ENCODE measurements around the gene EIF3J.
A peak's percentile ranks its signal among the peaks of the same experiment; 100 is the strongest.
"Not testable (repeated sequence)": the region's sequence is repeated elsewhere in the genome, so short reads cannot be mapped to it uniquely, and the experiment has no call there.

EIF3J gene

DNA sequence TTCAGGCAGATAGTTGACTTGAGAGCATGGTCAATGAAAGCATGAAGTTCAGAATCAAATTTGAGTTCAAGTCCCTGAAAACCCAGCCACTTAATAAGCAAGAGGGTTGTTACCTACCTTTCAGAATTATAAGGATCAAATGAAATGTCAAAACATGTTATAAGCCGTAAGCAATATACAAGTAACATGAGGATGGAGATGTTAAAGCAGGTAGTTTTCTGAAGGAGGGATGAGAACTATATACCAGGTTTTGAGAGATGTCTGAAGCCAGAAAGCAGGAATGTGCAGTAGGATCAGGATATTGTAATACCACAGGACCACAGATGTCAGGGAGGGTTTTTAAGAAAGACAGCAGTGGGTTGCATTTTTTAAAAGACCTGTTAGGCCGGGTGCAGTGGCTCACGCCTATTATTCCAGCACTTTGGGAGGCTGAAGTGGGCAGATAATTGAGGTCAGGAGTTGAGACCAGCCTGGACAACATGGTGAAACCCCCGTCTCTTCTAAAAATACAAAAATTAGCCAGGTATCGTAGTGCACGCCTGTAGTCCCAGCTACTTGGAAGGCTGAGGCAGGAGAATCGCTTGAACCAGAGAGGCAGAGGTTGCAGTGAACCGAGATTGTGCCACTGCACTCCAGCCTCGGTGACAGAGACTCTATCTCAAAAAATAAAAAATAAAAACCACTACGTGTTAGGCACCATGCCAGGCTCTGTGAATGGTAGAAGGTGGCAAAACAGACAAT is 6.9 kb upstream of the EIF3J start:
- H3K4me3 ChIP-seq (replicated peaks in 1 of 2; ENCODE audit: low read depth in 2 of 2, low read length in 2 of 2), result no peak overlapping the region
- DNase-seq (ENCODE audit: low read depth in 2 of 2), result no peak
- no peak for TF ChIP-seq CTCF (IDR thresholded peaks at IDR 0.05; ENCODE audit: low read depth, low read length)

DNA sequence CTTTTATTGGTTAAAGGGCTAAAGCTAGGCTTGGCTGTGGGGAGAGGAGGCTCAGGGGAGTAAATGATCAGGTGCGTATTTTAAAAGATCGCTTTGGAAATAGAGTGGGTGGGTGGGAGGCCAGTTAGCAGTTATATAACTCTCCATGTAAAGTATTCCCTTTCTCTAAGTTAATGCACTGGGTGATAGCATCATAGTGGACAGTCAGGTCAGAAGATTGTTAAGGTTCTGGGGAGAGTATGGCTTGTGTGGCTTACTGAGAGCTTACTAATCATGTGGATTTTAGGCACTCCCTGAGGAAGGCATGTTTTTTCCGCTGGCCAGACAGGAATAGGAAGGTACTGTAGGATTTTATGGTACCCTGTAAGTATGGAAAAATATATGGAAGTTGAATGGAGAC is 6.3 kb upstream of the EIF3J start:
- DNase-seq (ENCODE audit: low read depth in 2 of 2), result no peak
- no peak overlapping the region for H3K4me3 ChIP-seq (replicated peaks in 1 of 2; ENCODE audit: low read depth in 2 of 2, low read length in 2 of 2)
- no peak for TF ChIP-seq CTCF (IDR thresholded peaks at IDR 0.05; ENCODE audit: low read depth, low read length)

DNA sequence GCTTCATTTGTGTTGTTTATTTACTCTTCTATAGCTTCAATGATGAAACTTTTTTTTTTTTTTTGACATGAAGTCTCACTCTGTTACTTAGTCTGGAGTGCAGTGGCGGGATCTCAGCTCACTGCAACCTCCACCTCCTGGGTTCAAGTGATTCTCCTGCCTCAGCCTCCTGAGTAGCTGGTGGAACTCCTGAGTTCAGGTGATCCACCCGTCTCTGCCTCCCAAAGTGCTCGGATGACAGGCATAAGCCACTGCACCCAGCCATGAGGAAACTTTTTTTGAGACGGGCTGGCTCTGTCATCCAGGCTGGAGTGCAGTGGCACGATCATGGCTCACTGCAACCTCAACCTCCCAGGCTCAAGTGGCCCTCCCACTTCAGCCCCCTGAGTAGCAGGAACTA is 4.7 kb upstream of the EIF3J start:
- not testable (repeated sequence) for H3K4me3 ChIP-seq (replicated peaks in 1 of 2; ENCODE audit: low read depth in 2 of 2, low read length in 2 of 2)

GRCh38 chr15:44532689-44533088 is 4.3 kb upstream of the EIF3J start:
- DNase-seq (ENCODE audit: low read depth in 2 of 2), result no peak
- peak; percentile 13 for TF ChIP-seq CTCF (IDR thresholded peaks at IDR 0.05; ENCODE audit: low read depth, low read length)
- H3K4me3 ChIP-seq (replicated peaks in 1 of 2; ENCODE audit: low read depth in 2 of 2, low read length in 2 of 2), result no peak overlapping the region

More for the DNA sequence above, 4.7 kb upstream of the EIF3J start:
- not testable (repeated sequence) for DNase-seq (ENCODE audit: low read depth in 2 of 2)

GRCh38 chr15:44535092-44535491 is 1.9 kb upstream of the EIF3J start:
- TF ChIP-seq CTCF (IDR thresholded peaks at IDR 0.05; ENCODE audit: low read depth, low read length), result no peak
- no peak for DNase-seq (ENCODE audit: low read depth in 2 of 2)

DNA sequence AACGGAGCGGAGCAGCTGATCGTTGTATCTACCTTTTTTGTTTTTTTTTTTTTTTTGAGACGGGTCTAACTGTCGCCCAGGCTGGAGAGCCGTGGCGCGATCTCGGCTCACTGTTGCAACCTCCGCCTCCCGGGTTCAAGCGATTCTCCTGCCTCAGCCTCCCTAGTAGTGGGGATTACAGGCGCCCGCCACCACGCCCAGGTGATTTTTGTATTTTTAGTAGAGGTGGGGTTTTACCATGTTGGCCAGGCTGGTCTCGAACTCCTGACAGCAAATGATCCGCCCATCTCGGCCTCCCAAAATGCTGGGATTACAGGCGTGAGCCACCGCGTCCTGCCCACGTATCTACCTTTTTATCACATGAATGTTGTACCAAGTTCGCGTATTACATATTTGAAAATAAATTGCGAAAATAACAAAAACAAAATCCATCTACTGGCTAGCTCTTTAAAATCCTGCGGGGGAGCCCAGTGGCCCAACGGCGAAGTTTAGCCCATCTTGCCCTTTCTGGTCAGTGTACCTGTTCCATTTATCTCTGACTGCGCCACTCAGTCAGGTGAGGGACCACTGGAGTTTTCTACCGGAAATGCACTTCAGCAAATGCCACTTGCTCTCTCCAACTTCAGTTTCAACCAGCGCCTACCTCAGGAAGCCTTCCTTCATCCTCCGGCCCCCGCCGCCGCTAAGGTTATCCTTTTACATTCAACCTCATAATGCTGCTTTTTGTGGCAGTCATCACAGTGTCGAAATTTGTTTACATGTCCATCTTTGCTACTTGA is 1.2 kb upstream of the EIF3J start:
- no peak for TF ChIP-seq CTCF (IDR thresholded peaks at IDR 0.05; ENCODE audit: low read depth, low read length)

More at GRCh38 chr15:44535092-44535491, 1.9 kb upstream of the EIF3J start:
- no peak overlapping the region for H3K4me3 ChIP-seq (replicated peaks in 1 of 2; ENCODE audit: low read depth in 2 of 2, low read length in 2 of 2)

GRCh38 chr15:44536302-44536961 is 515 bp upstream of the EIF3J start:
- peak; percentile 51 for TF ChIP-seq CTCF (IDR thresholded peaks at IDR 0.05; ENCODE audit: low read depth, low read length)
- DNase-seq (ENCODE audit: low read depth in 2 of 2), result peak in 1 of 2 donors; percentile 75
- peak overlapping the region; percentile 76 to 77 for H3K4me3 ChIP-seq (replicated peaks in 1 of 2; ENCODE audit: low read depth in 2 of 2, low read length in 2 of 2)

More for the DNA sequence above, 1.2 kb upstream of the EIF3J start:
- peak overlapping the region; percentile 76 to 77 for H3K4me3 ChIP-seq (replicated peaks in 1 of 2; ENCODE audit: low read depth in 2 of 2, low read length in 2 of 2)
- no peak for DNase-seq (ENCODE audit: low read depth in 2 of 2)
